ENCODE data around the gene BIN2.

DNA sequence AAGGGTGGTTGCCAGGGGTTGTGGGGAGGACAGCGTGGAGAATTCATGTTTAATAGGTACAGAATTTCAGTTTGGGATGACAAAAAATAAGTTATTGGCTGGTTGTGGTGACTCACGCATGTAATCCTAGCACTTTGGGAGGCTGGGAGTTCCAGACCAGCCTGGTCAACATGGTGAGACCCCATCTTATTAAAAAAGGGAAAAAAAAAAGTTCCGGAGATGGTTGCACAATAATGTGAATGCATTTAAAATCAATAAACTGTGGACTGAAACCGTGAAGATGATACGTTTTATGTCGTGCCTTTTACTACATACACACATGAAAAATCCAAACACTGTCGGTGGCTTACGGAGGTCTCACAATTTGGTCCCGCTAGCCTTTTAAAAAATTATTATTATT, 46.7 kb upstream of the BIN2 start:
- TF ChIP-seq EZH2 (IDR thresholded peaks at IDR 0.05): no peak
- TF ChIP-seq POLR2AphosphoS5 (IDR thresholded peaks at IDR 0.05; ENCODE audit: borderline replicate concordance, low read depth, low read length): no peak
- TF ChIP-seq FOXP2 (optimal IDR thresholded peaks at IDR 0.05; ENCODE audit: control extremely low read depth, extremely low read length, insufficient read depth): no peak
